ENCODE measurements around the gene SLC26A1.

The SLC26A1 gene

DNA sequence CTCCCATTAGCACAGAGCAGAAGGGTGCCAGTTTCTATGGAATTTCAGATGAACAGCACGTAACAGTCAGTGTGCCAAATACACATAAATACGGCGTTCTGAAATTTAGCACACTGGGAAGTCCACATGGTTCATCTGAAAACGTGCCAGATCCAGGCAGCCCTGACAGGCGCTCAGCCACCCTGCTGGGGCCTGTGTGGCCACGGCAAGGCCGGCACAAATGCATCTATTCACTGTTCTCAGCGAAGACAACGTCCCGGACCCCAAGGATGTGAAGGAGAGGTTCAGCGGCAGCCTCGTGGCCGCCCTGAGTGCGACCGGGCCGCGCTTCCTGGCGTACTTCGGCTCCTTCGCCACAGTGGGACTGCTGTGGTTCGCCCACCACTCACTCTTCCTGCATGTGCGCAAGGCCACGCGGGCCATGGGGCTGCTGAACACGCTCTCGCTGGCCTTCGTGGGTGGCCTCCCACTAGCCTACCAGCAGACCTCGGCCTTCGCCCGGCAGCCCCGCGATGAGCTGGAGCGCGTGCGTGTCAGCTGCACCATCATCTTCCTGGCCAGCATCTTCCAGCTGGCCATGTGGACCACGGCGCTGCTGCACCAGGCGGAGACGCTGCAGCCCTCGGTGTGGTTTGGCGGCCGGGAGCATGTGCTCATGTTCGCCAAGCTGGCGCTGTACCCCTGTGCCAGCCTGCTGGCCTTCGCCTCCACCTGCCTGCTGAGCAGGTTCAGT, 35.5 kb downstream of the SLC26A1 start:
- peak; percentile 19 for DNase-seq (ENCODE audit: insufficient read length)
- TF ChIP-seq POLR2A (IDR thresholded peaks at IDR 0.05; ENCODE audit: low read depth, low read length) (no peak), TAF1 (IDR thresholded peaks at IDR 0.05; ENCODE audit: borderline replicate concordance, low read depth, low read length) (no peak), POLR2AphosphoS5 (IDR thresholded peaks at IDR 0.05; ENCODE audit: low read depth, low read length) (no peak)
- FAIRE-seq = no peak

DNA sequence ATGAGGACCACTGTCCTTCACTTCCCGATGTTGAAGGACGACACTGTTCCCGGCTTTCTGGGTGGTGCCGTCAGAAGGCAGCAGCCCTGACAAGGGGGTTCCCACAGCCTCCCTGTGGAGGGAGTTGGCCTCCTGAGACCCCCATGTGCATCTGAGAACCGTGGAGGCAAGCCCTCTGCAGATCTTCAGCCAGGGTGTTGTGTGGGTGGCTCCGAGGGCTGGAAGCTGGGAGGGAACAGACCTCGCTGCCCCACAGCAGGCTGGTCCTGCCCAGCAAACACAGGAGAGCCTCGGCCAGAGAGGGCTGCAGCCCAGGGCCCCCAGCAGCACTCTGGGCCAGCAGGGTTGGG, 36.0 kb downstream of the SLC26A1 start:
- DNase-seq (ENCODE audit: insufficient read length) (peak; percentile 15), FAIRE-seq (no peak)
- TF ChIP-seq TAF1 (IDR thresholded peaks at IDR 0.05; ENCODE audit: borderline replicate concordance, low read depth, low read length) (no peak), POLR2AphosphoS5 (IDR thresholded peaks at IDR 0.05; ENCODE audit: low read depth, low read length) (no peak), POLR2A (IDR thresholded peaks at IDR 0.05; ENCODE audit: low read depth, low read length) (no peak)

- peak; percentile 9 for DNase-seq (ENCODE audit: insufficient read length)
- FAIRE-seq = no peak
Measured at GRCh38 chr4:956531-957230, 36.5 kb downstream of the SLC26A1 start.

DNA sequence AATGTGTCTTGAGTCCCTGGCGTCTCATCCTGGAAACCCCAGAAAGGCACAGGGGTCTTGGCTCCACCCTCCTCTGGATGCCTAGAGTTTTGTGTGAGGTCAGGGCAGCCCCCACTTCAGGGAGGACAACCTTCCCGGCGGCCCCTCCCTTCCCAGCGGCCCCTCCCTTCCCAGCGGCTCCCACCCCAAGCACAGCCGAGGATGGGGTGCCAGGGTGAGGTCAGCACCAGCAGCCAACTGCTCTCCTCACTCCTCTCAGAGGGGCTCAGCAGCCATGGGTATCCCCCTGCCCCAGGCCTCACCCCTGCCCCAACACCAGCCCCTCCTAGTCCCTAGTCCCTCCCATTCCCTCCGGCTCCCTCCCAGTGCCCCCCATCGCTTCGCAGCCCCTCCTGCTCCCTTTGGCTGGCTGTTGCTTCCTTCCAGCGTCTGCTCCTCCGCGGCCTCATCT, 37.2 kb downstream of the SLC26A1 start:
- peak; percentile 3 for DNase-seq (ENCODE audit: insufficient read length)
- TF ChIP-seq TAF1 (IDR thresholded peaks at IDR 0.05; ENCODE audit: borderline replicate concordance, low read depth, low read length) = no peak
- no peak for TF ChIP-seq POLR2A (IDR thresholded peaks at IDR 0.05; ENCODE audit: low read depth, low read length)
- TF ChIP-seq POLR2AphosphoS5 (IDR thresholded peaks at IDR 0.05; ENCODE audit: low read depth, low read length) = no peak
- no peak for FAIRE-seq

More at GRCh38 chr4:956531-957230, 36.5 kb downstream of the SLC26A1 start:
- TF ChIP-seq POLR2A (IDR thresholded peaks at IDR 0.05; ENCODE audit: low read depth, low read length) = no peak
- no peak for TF ChIP-seq POLR2AphosphoS5 (IDR thresholded peaks at IDR 0.05; ENCODE audit: low read depth, low read length)
- no peak for TF ChIP-seq TAF1 (IDR thresholded peaks at IDR 0.05; ENCODE audit: borderline replicate concordance, low read depth, low read length)

GRCh38 chr4:955161-955921, 37.9 kb downstream of the SLC26A1 start:
- no peak for TF ChIP-seq POLR2A (IDR thresholded peaks at IDR 0.05; ENCODE audit: low read depth, low read length)
- FAIRE-seq = no peak
- DNase-seq (ENCODE audit: insufficient read length) = peak; percentile 10

DNA sequence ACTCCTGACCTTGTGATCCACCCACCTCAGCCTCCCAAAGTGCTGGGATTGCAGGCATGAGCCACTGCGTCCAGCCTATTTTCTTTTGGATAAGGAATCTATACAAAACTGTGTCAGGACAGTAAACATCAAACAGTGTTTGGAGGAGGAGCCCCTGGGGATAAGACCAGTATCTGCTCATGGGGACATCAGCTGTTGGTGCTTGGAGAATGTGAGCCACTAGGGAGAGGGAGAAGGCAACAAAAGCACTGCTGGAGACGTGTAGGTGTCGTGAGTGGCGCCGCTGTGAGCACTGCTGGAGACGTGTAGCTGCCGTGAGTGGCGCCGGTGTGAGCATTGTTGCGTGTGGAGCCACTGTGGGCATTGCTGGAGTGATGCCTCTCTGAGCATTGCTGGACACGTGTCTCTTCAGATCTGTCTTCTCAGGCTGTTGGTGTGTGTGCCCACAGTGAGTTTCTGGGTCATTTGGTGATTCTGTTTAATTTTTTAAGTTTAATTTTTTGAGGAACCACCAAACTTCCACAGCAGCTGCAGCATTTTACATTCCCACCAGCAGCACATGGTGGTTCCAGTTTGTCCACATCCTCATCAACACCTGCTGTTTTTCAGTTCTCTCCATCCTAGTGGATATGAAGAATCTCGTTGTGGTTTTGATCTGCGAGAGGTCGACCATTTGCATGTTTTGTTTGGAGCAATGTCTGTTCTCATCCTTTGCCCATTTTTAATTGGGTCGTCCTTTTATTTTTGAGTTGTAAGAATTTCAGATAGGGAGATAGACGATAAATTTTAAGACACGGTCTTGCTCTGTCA, 38.8 kb downstream of the SLC26A1 start:
- DNase-seq (ENCODE audit: insufficient read length) (no peak), FAIRE-seq (no peak)
- TF ChIP-seq POLR2AphosphoS5 (IDR thresholded peaks at IDR 0.05; ENCODE audit: low read depth, low read length) = no peak
- TF ChIP-seq POLR2A (IDR thresholded peaks at IDR 0.05; ENCODE audit: low read depth, low read length) = no peak
- TF ChIP-seq TAF1 (IDR thresholded peaks at IDR 0.05; ENCODE audit: borderline replicate concordance, low read depth, low read length) = no peak

- TF ChIP-seq POLR2AphosphoS5 (IDR thresholded peaks at IDR 0.05; ENCODE audit: low read depth, low read length) (no peak), TAF1 (IDR thresholded peaks at IDR 0.05; ENCODE audit: borderline replicate concordance, low read depth, low read length) (no peak), POLR2A (IDR thresholded peaks at IDR 0.05; ENCODE audit: low read depth, low read length) (no peak)
- FAIRE-seq = no peak
- DNase-seq (ENCODE audit: insufficient read length) = no peak
Measured at GRCh38 chr4:953574-953915, 39.7 kb downstream of the SLC26A1 start.

DNA sequence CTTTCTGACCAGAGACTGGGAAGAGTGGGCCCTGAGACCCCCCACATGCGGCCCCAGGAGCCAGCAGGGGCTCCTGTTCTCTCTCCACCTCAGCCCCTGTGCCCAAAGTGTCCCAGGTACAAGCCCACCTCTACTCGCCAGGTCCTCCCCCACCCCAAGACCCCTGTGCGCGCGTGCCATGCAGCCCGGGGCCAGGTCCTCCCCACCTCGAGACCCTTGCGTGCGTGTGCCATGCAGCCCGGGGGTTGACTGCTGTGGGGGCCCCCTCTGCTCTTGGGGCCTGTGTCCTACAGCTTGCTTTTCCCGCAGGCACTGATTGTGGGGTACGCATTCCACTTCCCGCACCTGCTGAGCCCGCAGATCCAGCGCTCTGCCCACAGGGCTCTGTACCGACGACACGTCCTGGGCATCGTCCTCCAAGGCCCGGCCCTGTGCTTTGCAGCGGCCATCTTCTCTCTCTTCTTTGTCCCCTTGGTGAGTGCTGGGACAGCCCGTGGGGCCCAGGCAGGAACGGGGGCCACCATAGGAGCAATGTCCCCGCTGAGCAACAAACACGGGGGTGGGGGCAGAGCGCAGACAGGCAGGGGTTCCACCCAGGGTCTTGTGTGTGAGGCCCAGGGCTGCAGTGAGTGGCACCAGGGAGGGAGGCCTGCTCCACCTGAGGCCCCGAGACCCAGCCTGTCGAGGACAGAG, 40.2 kb downstream of the SLC26A1 start:
- DNase-seq (ENCODE audit: insufficient read length) = peak; percentile 15
- no peak for FAIRE-seq
- TF ChIP-seq TAF1 (IDR thresholded peaks at IDR 0.05; ENCODE audit: borderline replicate concordance, low read depth, low read length) = no peak
- no peak for TF ChIP-seq POLR2A (IDR thresholded peaks at IDR 0.05; ENCODE audit: low read depth, low read length)
- no peak for TF ChIP-seq POLR2AphosphoS5 (IDR thresholded peaks at IDR 0.05; ENCODE audit: low read depth, low read length)

DNA sequence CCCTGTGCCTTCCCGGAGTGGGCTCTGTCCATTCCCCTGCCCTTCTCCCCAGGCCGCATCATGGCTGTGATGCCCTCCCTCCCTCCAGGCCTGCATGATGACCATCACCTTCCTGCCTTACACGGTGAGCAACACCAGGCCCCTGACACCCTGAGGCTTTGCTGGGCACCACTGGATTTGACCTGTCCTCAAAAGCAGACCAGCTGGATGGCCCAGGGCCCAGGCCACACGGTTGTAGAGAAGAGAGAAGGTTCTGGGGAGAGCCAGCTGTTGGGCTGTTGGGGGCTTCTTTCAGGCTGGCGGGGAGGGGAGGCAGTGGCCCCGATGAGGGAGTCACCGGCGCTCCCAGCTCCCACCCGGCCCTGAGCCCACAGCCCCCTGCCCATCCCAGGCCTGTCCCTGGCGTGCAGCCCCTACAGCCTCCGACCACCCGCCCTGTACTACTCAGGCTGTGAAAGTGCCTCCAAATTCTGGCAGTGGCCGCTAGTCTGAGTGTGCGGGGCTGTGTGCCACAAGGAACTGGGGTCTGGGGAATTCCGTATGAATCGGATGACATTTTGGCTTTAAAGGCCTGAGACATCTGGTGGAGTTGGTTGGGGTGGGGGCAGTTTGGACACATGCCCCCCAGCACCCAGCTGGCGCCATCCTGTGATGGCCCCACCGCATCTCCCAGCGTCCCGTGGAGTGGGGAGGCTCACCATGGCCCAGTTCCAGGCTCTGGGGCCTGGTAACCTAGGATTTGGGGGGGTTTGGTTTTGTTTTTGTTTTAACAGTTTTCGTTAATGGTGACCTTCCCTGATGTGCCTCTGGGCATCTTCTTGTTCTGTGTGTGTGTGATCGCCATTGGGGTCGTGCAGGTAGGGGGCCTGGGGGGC, 41.4 kb downstream of the SLC26A1 start:
- DNase-seq (ENCODE audit: insufficient read length) = no peak
- no peak for TF ChIP-seq POLR2AphosphoS5 (IDR thresholded peaks at IDR 0.05; ENCODE audit: low read depth, low read length)
- TF ChIP-seq POLR2A (IDR thresholded peaks at IDR 0.05; ENCODE audit: low read depth, low read length) = no peak
- TF ChIP-seq TAF1 (IDR thresholded peaks at IDR 0.05; ENCODE audit: borderline replicate concordance, low read depth, low read length) = no peak
- FAIRE-seq = no peak

DNA sequence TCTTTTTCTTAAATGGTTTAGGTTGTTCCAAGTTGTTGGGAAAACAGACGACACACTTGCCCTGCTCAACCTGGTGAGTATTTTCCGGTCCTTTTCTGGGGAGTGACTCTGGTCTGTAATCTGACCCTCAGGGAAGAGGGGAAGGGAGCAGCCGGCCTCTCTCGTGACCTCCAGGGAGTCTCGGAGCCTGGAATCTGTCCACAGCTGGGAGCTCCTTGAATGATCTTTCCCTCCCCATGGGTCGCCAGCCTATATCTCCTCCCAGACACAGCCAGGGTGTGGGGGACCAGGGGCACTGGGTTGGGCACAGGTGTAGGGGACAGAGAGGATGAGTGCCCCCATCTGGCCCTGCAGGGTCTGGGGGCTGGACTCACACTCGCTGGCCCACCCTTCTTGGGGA, 42.0 kb downstream of the SLC26A1 start:
- FAIRE-seq = no peak
- TF ChIP-seq POLR2AphosphoS5 (IDR thresholded peaks at IDR 0.05; ENCODE audit: low read depth, low read length) (no peak), TAF1 (IDR thresholded peaks at IDR 0.05; ENCODE audit: borderline replicate concordance, low read depth, low read length) (no peak), POLR2A (IDR thresholded peaks at IDR 0.05; ENCODE audit: low read depth, low read length) (no peak)
- DNase-seq (ENCODE audit: insufficient read length) = peak; percentile 15
